Hematopoietic multipotent progenitor cell treated with erythropoietin and hydrocortisone succinate and interleukin-3 and kit ligand, for 4 days (in vitro differentiated cells): Measurements from ENCODE around the gene MAP4K3.
"Not testable (repeated sequence)": the region's sequence is repeated elsewhere in the genome, so short reads cannot be mapped to it uniquely, and the experiment has no call there.

Source experiments
- DNase-seq: peaks from one replicate; pipeline ENCODE4 v3.0.0-alpha.2; 2015

MAP4K3 gene

GRCh38 chr2:39290433-39290832 lies 146.7 kb downstream of the MAP4K3 start:
- no peak for DNase-seq

- no peak for DNase-seq
Measured at GRCh38 chr2:39289609-39290008, 147.5 kb downstream of the MAP4K3 start.

GRCh38 chr2:39283561-39283960 lies 153.5 kb downstream of the MAP4K3 start:
- DNase-seq, result no peak

- DNase-seq, result no peak
Measured at GRCh38 chr2:39281391-39281790, 155.7 kb downstream of the MAP4K3 start.

- DNase-seq, result no peak
Measured at GRCh38 chr2:39275016-39275415, 162.1 kb downstream of the MAP4K3 start.

- no peak for DNase-seq
Measured at GRCh38 chr2:39269941-39270340, 167.1 kb downstream of the MAP4K3 start.

GRCh38 chr2:39266916-39267434 lies 170.1 kb downstream of the MAP4K3 start:
- no peak for DNase-seq

- peak; percentile 12 for DNase-seq
Measured at GRCh38 chr2:39266139-39266805, 170.8 kb downstream of the MAP4K3 start.

GRCh38 chr2:39265315-39265714 lies 171.8 kb downstream of the MAP4K3 start:
- DNase-seq, result no peak

- DNase-seq, result peak; percentile 16
Measured at GRCh38 chr2:39264733-39265132, 172.4 kb downstream of the MAP4K3 start.

- no peak for DNase-seq
Measured at GRCh38 chr2:39260087-39260486, 177.0 kb downstream of the MAP4K3 start.

- no peak for DNase-seq
Measured at GRCh38 chr2:39256040-39256439, 181.0 kb downstream of the MAP4K3 start.

GRCh38 chr2:39252888-39253518 lies 184.1 kb downstream of the MAP4K3 start:
- no peak for DNase-seq

- no peak for DNase-seq
Measured at GRCh38 chr2:39247512-39248043, 189.5 kb downstream of the MAP4K3 start.

- no peak for DNase-seq
Measured at GRCh38 chr2:39246382-39246980, 190.6 kb downstream of the MAP4K3 start.

- DNase-seq, result peak; percentile 61
Measured at GRCh38 chr2:39244963-39245625, 192.0 kb downstream of the MAP4K3 start.

GRCh38 chr2:39244241-39244862 lies 192.7 kb downstream of the MAP4K3 start:
- not testable (repeated sequence) for DNase-seq

- DNase-seq, result no peak
Measured at GRCh38 chr2:39243469-39244123, 193.5 kb downstream of the MAP4K3 start, which contains the start of gene CDKL4. CDKL4 (minus strand) TSS chr2:39243970.

GRCh38 chr2:39241588-39241987 lies 195.5 kb downstream of the MAP4K3 start:
- no peak for DNase-seq

GRCh38 chr2:39240758-39241157 lies 196.3 kb downstream of the MAP4K3 start:
- no peak for DNase-seq

GRCh38 chr2:39234754-39235153 lies 202.3 kb downstream of the MAP4K3 start:
- no peak for DNase-seq

- DNase-seq, result no peak
Measured at GRCh38 chr2:39232141-39232540, 204.9 kb downstream of the MAP4K3 start.
